Mucosa of stomach (tissue), 1 donor: Measurements from ENCODE around the gene MFAP2.

ENCODE experiments used
- H3K27me3 ChIP-seq: one replicate; pipeline ENCODE4 v1.7.0; 2013; ENCODE audit warnings: mild to moderate bottlenecking, low read length; ENCODE audit not compliant: control insufficient read depth, insufficient read depth
- H3K36me3 ChIP-seq: one replicate; pipeline ENCODE4 v1.7.0; 2013; ENCODE audit warnings: low read length; ENCODE audit not compliant: control insufficient read depth, insufficient read depth
- H3K4me1 ChIP-seq: one replicate; pipeline ENCODE4 v1.7.0; 2013; ENCODE audit warnings: mild to moderate bottlenecking, low read length; ENCODE audit not compliant: control insufficient read depth, insufficient read depth
- H3K4me3 ChIP-seq: one replicate; pipeline ENCODE4 v1.7.0; 2013; ENCODE audit warnings: low read length
- H3K9ac ChIP-seq: one replicate; pipeline ENCODE4 v1.7.0; 2013; ENCODE audit warnings: mild to moderate bottlenecking, low read length, moderate library complexity
- H3K9me3 ChIP-seq: one replicate; pipeline ENCODE4 v1.7.0; 2013; ENCODE audit warnings: mild to moderate bottlenecking, low read length, moderate library complexity; ENCODE audit not compliant: control insufficient read depth
- donor health status: Pancreatic carcinoma.

The MFAP2 gene

DNA sequence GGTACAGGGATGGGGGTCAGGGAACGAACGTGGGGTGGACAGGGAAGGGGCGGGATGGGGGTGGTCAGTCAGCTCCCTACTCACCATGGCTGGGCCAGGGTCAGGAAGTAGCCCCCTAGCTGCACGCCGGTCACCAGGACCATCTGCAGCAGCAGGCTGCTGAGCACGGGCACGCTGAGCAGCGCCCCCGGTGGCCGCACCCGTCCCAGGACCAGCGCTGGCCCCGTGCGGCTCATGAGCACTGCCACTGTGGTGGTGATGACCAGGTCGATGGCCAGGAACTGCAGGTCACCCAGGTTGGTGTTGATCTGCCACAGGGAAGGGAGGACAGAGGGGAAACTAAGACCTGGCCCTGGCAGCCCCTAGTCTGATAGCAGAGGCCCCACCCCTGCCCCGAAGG, 6.5 kb upstream of the MFAP2 start:
- Histone ChIP-seq H3K4me3 (no peak overlapping the region), H3K9me3 (no peaks in the 10 kb centered on the region), H3K36me3 (peaks cover 5% of the 10 kb centered on the region)

DNA sequence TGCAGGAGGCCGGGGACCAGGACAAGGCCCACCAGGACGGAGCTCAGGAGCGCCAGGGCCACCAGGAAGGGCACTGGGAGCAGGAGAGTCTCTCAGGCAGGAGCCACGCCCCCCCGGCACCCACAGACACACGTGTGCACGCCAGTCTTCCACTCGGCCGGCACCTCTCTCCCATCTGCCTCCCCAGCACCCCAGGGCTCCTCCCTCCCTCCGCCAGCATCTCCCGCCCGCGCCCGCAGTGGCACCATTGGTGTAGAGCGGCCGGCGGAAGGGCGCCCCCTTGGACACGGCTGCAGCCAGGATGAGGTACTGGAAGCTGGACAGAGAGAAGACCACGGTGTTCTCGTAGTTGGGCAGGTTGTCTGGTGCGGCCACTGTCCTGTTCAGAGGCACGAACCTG, 6.1 kb upstream of the MFAP2 start:
- Histone ChIP-seq H3K27me3 (peaks cover under 1% of the 10 kb centered on the region), H3K4me1 (no peaks in the 10 kb centered on the region), H3K9ac (no peak overlapping the region), H3K36me3 (peaks cover 5% of the 10 kb centered on the region), H3K9me3 (no peaks in the 10 kb centered on the region), H3K4me3 (no peak overlapping the region)

More for the DNA sequence above, 6.5 kb upstream of the MFAP2 start:
- Histone ChIP-seq H3K4me1 (no peaks in the 10 kb centered on the region), H3K27me3 (no peaks in the 10 kb centered on the region), H3K9ac (no peak overlapping the region)

DNA sequence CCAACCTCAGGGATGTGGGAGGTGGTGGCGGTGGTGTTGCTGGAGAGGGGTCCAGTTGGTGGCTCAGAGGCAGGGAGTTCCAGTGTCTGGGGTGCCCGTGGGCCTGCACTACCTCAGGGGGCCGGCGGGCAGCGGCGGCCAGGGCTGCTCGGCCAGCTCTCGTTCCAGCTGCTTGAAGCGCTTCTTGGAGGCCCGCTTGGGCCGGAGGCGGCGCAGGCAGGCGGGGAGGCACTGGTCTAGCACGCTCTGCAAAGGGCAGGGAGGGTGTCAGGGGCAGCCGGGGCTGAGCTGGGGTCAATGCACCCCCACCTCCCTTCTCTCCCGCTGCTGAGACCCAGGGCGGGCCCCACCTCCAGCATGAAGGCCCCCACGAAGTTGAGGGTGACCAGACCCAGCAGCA, 5.7 kb upstream of the MFAP2 start:
- peaks cover 5% of the 10 kb centered on the region for H3K27me3 ChIP-seq
- no peak overlapping the region for H3K4me3 ChIP-seq
- no peaks in the 10 kb centered on the region for H3K9me3 ChIP-seq
- H3K36me3 ChIP-seq, result peaks cover 5% of the 10 kb centered on the region
- H3K9ac ChIP-seq, result no peak overlapping the region
- no peaks in the 10 kb centered on the region for H3K4me1 ChIP-seq

DNA sequence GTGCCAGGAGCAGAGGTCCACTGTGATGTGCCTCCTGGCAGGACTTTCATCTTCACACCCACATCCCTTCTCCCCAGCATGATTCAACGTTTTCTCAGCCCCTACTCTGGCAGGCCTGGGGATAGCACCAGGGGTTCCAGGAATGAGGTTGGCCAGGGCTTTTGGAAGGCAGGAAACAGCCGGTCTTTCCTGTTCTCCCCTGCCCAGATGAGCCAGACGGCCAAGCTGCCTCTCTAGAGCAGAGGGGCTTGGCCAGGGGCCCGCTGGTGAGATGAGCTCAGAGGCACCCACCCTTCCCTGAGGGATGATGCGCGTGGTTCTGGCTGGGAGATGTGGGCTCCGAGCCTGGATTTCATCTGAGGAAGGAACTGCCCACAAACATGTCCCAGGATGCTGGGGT, 4.3 kb upstream of the MFAP2 start:
- Histone ChIP-seq H3K4me1 (no peaks in the 10 kb centered on the region), H3K9me3 (no peaks in the 10 kb centered on the region), H3K36me3 (peaks cover 5% of the 10 kb centered on the region), H3K9ac (no peak overlapping the region), H3K4me3 (no peak overlapping the region), H3K27me3 (peaks cover 17% of the 10 kb centered on the region)

DNA sequence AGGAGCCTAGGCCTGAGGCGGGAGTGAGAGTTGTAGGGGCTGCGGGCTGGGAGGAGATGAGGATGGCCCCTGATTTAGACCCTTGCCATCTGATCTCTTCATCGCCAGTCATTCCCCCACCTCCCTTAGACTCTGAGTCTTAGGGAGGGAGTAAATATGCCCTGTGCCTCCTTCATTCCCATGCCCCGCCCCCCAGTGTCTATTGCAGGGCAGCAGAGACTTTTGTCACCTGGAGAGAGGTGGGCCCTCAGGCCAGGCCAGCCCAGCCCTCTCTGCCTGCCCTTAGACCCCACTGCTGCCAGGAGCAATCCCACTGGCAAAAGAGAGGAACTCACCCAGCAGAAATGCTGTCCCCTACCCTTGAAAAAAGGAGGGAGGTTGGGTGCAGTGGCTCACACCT, 3.2 kb upstream of the MFAP2 start:
- H3K9ac ChIP-seq, result no peak overlapping the region
- peaks cover 5% of the 10 kb centered on the region for H3K36me3 ChIP-seq
- H3K27me3 ChIP-seq, result peaks cover 24% of the 10 kb centered on the region
- no peak overlapping the region for H3K4me3 ChIP-seq
- H3K9me3 ChIP-seq, result no peaks in the 10 kb centered on the region
- no peaks in the 10 kb centered on the region for H3K4me1 ChIP-seq

DNA sequence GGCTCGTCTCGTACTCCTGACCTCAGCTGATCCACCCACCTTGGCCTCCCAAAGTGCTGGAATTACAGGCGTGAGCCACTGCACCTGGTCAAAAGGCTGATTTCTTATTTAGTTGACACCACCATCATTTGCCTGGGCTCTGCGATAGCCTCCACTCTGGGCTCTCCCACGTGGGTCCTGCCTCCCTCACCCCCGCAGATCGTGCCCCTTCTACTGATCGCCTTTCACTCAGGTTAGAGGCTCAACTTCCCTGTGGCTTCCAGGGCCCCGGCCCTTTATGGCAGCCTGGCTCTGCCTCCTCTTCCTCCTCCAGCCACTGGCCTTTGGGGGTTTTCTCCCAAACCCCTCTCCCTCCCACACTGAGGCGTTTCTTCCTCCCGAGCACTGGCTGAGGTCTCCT, 2.5 kb upstream of the MFAP2 start:
- peaks cover 24% of the 10 kb centered on the region for H3K27me3 ChIP-seq
- no peaks in the 10 kb centered on the region for H3K4me1 ChIP-seq
- no peak overlapping the region for H3K9ac ChIP-seq
- no peaks in the 10 kb centered on the region for H3K9me3 ChIP-seq
- H3K4me3 ChIP-seq, result no peak overlapping the region
- H3K36me3 ChIP-seq, result peaks cover 2% of the 10 kb centered on the region

DNA sequence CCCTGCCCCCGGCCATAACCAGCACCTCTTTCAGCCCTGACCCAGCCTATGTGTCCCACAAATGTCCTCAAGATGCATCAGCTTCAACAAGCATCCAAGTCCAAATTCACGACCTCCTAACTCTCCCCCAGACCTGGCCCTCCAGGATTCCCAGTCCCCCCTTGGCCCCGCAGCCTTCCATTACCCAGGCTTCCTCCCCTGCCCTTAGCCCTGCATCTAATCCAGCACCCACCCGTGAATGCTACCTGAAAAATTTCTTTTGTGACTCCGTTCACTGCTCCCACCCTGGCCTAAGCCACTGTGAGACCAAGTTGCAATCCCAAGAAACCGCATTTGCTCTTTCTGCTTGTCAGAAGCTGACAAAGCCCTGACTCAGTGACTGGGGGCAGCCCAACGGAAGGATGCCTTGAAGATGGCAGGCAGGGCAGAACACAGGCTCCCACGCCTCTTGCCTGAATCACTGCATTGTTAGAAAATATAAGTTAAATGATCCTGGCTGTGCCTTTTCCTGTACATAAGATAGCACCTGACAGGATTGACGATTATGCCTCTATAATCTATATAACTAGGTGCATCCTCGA, 939 bp upstream of the MFAP2 start:
- H3K27me3 ChIP-seq, result peaks cover 24% of the 10 kb centered on the region
- H3K4me3 ChIP-seq, result no peak overlapping the region
- no peaks in the 10 kb centered on the region for H3K36me3 ChIP-seq
- no peak overlapping the region for H3K9ac ChIP-seq
- no peaks in the 10 kb centered on the region for H3K4me1 ChIP-seq
- H3K9me3 ChIP-seq, result no peaks in the 10 kb centered on the region

DNA sequence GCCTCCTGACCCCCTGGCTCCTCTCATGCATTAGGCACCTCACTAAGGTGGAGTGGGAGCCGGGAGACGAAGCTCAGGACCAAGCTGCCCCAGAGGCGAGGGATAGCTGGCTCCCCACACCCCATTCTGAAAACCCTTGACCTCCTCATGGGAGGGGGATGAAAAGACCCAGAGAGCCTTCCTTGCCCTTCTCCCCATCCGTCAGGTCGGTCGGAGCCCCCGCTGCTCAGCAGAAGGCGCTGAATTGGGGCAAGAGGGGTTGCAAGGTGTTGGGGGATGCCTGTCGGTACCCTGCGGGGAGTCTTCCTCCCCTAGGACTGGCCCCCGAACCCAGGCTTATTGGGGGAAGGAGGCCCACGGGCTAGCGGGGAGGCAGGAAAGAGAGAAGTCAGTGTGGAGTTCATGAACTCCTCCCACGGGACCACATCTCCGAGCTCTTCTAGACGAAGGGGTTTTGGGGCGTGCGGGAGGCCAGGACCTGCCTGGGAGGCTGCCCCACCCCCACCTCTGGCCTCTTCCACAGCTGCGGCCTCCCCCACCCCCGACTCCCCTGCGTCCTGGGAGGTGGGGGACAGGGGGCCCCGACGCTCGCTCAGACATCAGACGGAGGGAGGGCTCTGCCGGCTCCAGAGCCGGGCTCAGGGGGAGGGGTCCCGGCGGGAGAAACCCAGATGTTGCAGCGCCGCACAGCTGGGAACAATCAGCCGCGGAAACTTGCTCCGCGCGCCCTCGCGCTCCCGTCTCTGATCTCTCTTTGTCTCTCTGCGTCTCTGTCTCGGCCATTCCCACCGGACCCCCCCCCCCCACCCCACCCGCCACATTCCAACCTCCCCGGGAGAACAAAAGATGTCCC, 719 bp downstream of the MFAP2 start:
- Histone ChIP-seq H3K9ac (no peak overlapping the region), H3K27me3 (peaks cover 24% of the 10 kb centered on the region), H3K4me3 (no peak overlapping the region)

DNA sequence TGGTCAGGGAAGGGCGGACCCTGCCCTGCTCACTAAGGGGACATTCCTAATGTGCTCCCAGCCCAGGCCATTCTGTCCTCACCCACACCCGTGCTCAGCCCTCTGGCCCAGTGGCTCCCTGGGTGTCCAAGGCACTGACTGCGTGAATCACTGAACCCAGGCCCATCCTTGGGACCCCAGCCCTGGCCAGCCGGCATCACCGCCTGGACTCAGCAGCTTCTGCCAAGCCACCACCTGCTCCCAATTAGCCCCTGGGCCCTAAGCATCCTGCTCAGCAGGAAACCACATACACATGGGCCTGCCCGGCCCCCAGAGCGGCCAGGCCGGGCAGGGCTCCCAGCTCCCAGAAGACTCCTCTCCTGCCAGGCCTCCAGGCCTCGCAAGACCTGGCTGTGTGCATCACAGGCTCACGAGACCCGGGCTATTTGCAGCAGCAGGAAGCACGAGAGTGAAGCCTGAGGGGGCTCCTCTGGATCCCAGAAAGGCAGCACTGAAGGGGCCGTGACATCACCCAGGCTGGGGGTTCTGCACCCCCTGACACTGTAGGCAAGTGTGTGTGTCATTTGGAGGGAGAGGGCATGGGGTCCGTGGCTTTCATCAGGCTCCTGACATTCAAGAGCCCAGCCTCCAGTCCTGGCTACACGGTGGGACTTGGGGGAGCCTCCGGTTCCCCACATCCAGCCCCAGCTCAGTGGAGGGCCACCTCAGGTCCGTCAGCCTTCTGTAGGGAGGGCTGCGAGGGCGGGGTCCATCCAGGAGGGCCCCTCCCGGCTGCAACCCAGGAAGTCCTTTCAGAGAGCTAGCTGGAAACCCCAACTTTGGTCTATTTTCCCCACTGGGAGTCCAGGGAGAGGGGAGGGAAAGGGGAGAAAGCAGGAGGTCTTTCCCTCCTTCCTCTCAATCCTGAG, 1.6 kb downstream of the MFAP2 start:
- no peak overlapping the region for H3K9ac ChIP-seq
- no peaks in the 10 kb centered on the region for H3K36me3 ChIP-seq
- H3K27me3 ChIP-seq, result peaks cover 24% of the 10 kb centered on the region
- no peaks in the 10 kb centered on the region for H3K9me3 ChIP-seq
- no peaks in the 10 kb centered on the region for H3K4me1 ChIP-seq
- no peak overlapping the region for H3K4me3 ChIP-seq

More for the DNA sequence above, 719 bp downstream of the MFAP2 start:
- H3K36me3 ChIP-seq, result no peaks in the 10 kb centered on the region
- H3K9me3 ChIP-seq, result no peaks in the 10 kb centered on the region
- no peaks in the 10 kb centered on the region for H3K4me1 ChIP-seq

DNA sequence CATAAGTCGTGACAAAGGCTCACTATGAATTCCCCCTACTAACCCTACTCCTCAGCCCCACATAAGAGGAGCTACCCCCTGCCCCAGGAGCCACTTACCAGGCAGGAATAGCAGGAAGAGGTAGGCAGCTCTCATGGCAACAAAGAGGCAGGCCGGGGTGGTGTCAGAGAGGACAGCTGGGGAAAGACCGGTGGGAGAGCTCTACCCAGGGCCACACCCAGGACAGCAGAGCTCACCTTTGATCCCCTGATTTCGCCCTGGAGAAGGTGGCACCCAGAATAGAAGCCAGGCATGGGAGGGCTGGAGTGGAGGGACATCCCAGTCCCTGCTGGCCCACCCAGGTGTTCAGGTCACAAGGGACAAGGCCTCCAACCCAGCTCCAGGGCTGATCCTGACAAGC, 2.3 kb downstream of the MFAP2 start:
- no peak overlapping the region for H3K4me3 ChIP-seq
- H3K27me3 ChIP-seq, result peaks cover 24% of the 10 kb centered on the region
- H3K4me1 ChIP-seq, result no peaks in the 10 kb centered on the region
- no peaks in the 10 kb centered on the region for H3K36me3 ChIP-seq
- no peaks in the 10 kb centered on the region for H3K9me3 ChIP-seq
- no peak overlapping the region for H3K9ac ChIP-seq

DNA sequence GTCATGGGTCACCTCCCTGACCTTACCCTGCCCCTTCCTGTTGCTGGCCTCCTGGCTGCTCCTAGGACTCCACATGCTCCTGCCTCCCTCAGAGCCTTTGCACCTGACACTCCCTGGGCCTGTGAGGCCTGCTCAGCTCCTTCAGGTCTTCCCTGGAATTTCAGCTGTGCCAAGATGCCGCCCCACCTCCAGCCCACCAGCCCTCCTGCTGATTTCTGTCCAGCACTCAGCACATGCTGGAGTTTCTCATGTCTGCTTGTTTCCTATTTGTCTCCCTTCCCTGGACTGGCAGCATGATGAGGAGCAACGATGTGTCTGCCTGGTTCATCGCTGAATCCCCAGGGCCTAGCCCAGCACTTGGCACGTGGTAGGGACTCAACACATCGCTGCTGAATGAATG, 3.0 kb downstream of the MFAP2 start:
- no peak overlapping the region for H3K9ac ChIP-seq
- no peaks in the 10 kb centered on the region for H3K36me3 ChIP-seq
- H3K4me3 ChIP-seq, result no peak overlapping the region
- H3K9me3 ChIP-seq, result no peaks in the 10 kb centered on the region
- H3K4me1 ChIP-seq, result no peaks in the 10 kb centered on the region
- peaks cover 24% of the 10 kb centered on the region for H3K27me3 ChIP-seq

DNA sequence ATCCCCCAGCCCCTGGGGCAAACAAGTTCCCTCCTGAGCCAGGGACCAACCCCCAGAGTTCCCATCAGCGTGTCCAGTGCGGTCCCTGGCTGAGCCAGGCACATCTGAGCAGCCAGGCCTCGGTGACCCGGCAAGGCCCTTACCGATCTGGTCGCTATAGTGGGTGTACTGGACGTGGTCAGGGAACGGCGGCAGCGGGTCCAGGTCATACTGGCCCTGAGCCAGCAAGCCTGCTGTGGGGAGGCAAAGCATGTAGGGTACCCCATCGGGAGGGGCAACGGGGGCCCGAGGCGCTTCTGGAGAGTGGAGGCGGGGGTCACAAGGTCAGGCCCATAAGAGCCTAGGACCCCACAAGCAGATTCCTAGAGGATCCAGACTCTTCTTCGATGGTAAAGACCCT, 3.5 kb downstream of the MFAP2 start:
- Histone ChIP-seq H3K9me3 (no peaks in the 10 kb centered on the region), H3K4me1 (no peaks in the 10 kb centered on the region), H3K9ac (no peak overlapping the region), H3K36me3 (no peaks in the 10 kb centered on the region), H3K4me3 (no peak overlapping the region), H3K27me3 (peaks cover 24% of the 10 kb centered on the region)
